ENCODE measurements around the gene CASP8.

GRCh38 chr2:201269764-201270163 lies 9.4 kb downstream of the CASP8 start:
- no peak for TF ChIP-seq HNRNPL (IDR thresholded peaks at IDR 0.05; ENCODE audit: low read depth, low read length)
- TF ChIP-seq CREB1 (IDR thresholded peaks at IDR 0.05), result no peak
- TF ChIP-seq CREB1 (CRISPR knock-in tag; IDR thresholded peaks at IDR 0.05), result no peak
- TF ChIP-seq ZBTB40 (IDR thresholded peaks at IDR 0.05), result no peak
- TF ChIP-seq ZBTB40 (CRISPR knock-in tag; IDR thresholded peaks at IDR 0.05), result no peak
- no peak for TF ChIP-seq ZNF668 (CRISPR knock-in tag; IDR thresholded peaks at IDR 0.05)
- TF ChIP-seq BRD4 (IDR thresholded peaks at IDR 0.05), result no peak
- no peak for TF ChIP-seq CTCF (IDR thresholded peaks at IDR 0.05 in 2 of 3, conservative IDR thresholded peaks at IDR 0.05 in 1 of 3; ENCODE audit: insufficient read depth in 2 of 3, low read depth in 1 of 3, low read length in 3 of 3)
- TF ChIP-seq POLR2A (conservative IDR thresholded peaks at IDR 0.05), result no peak
- no peak for TF ChIP-seq ZSCAN29 (IDR thresholded peaks at IDR 0.05)
- TF ChIP-seq ZBTB7A (IDR thresholded peaks at IDR 0.05; ENCODE audit: borderline replicate concordance, control insufficient read depth, low read depth, low read length), result no peak
- TF ChIP-seq SMAD2 (IDR thresholded peaks at IDR 0.05; ENCODE audit: low read depth, low read length), result no peak
- TF ChIP-seq MEIS2 (IDR thresholded peaks at IDR 0.05; ENCODE audit: partially characterized antibody), result no peak
- TF ChIP-seq MNT (conservative IDR thresholded peaks at IDR 0.05), result no peak
- no peak for TF ChIP-seq ZNF24 (IDR thresholded peaks at IDR 0.05)
